Astrocyte (in vitro differentiated cells and primary cell): Measurements from ENCODE around the gene VPS13D.

Source experiments
- CTCF ChIP-seq: IDR thresholded peaks from 2 replicates; pipeline ENCODE4 v1.5.1; 2011; ENCODE audit warnings: low read depth, mild to moderate bottlenecking, inconsistent platforms, low read length, moderate library complexity; ENCODE audit not compliant: insufficient read depth
- EZH2 ChIP-seq: IDR thresholded peaks from 2 replicates; pipeline ENCODE4 v1.6.1; 2012; ENCODE audit warnings: mild to moderate bottlenecking, low read length, inconsistent platforms; ENCODE audit not compliant: insufficient read depth

DNA sequence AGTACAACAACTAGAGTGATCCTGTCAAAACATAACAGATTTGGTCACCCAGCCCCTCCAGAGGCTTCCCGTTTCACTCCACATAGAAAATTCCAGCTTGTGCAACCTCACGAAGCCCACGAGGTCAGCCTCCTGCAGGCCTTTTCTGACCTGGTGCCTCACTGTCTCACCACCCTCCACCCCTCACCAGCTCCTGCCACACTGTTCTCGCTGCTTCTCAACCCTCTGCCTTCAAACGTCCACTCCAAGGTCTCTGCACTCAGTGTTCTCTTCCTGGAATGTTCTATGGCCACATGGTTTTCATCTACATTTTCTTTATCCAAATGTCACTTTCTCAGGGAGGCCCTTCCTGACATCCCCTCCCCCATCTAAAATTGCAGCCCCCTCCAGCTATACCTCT lies 209.2 kb downstream of the VPS13D start:
- TF ChIP-seq CTCF (no peak), EZH2 (no peak)
